PC-9 (cell line): ENCODE measurements around the gene CTXND1.

Experiments used
- EZH2 ChIP-seq: fragments of 200-600 bp; sonication (generic); IDR thresholded peaks from 2 replicates; pipeline ENCODE4 v1.8.0; 2017; ENCODE audit warnings: antibody characterized with exemption, low read depth
- TF ChIP-seq, protein P1 (sequence below): fragments of 200-600 bp; sonication (generic); conservative IDR thresholded peaks from 2 replicates; pipeline ENCODE4 v1.6.1; 2017; ENCODE audit warnings: mixed run types, antibody characterized with exemption, mild to moderate bottlenecking, moderate library complexity

DNA sequence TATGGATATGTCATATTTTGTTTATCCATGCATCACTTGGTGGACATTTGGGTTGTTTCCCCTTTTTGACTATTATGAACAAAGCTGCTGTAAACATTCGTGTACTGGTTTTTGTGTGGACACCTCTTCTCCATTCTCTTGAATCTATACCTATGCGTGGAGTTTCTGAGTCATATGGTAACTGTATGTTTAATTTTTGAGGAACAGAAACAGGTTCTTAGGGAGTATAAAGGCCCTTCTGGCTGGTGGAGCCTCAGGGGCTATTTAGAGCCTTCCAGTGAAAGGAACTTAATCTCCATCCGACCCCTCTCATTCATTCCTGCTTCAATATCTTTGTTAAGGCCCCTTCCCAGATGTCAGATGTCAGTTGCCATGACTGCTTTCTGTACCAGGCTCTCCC is 14.1 kb upstream of the CTXND1 start:
- TF ChIP-seq, protein P1, sequence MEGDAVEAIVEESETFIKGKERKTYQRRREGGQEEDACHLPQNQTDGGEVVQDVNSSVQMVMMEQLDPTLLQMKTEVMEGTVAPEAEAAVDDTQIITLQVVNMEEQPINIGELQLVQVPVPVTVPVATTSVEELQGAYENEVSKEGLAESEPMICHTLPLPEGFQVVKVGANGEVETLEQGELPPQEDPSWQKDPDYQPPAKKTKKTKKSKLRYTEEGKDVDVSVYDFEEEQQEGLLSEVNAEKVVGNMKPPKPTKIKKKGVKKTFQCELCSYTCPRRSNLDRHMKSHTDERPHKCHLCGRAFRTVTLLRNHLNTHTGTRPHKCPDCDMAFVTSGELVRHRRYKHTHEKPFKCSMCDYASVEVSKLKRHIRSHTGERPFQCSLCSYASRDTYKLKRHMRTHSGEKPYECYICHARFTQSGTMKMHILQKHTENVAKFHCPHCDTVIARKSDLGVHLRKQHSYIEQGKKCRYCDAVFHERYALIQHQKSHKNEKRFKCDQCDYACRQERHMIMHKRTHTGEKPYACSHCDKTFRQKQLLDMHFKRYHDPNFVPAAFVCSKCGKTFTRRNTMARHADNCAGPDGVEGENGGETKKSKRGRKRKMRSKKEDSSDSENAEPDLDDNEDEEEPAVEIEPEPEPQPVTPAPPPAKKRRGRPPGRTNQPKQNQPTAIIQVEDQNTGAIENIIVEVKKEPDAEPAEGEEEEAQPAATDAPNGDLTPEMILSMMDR, result no peak
- no peak for TF ChIP-seq EZH2
